GM12875 (cell line): ENCODE results near the gene MGAT5.

Experiments used
- H3K4me3 ChIP-seq: one replicate; pipeline ENCODE4 v1.5.1; 2011; ENCODE audit warnings: low read depth, low read length, control low read depth
- TF ChIP-seq, protein P1 (sequence below): IDR thresholded peaks from 2 replicates; pipeline ENCODE4 v1.5.1; 2011; ENCODE audit warnings: low read depth, mild to moderate bottlenecking, control low read depth, inconsistent platforms, low read length, moderate library complexity, borderline replicate concordance; ENCODE audit not compliant: insufficient read depth

MGAT5 gene

DNA sequence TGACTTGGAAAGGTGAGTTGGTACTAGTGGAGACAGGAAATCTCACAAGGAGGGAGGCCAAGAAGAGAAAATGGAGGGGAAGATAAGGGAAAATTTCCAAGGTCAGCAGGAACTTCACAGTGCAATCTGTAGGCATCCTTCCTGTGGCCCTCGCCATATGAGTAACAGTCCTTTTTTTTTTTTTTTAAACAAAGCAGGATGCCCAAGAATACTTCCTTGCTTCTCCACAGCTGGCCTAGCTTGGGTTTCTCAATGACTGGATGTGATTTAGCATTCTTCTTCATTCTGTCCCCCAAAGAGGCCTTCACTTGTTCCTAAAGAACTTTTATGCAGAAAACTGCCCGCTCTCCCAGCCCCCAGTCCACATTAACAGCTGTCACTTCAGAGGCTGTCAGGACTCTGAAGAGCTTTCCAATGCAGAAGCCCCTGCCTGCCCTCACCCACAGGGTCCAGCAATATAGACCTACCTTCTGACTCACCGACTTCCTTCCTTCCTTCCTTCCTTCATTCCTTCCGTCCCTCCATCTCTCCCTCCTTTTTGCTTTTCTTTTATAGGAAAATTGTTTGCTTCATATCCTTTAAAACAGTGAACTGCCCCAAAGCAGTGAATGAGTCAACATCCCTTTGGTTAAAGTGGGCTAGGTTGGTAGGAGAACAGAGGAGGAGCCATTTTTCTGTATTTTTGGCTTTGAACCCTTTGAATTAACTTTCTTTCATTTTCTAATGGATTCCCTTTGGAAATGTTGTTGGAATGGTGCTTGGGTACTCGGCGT, 172.0 kb downstream of the MGAT5 start:
- TF ChIP-seq, protein P1, sequence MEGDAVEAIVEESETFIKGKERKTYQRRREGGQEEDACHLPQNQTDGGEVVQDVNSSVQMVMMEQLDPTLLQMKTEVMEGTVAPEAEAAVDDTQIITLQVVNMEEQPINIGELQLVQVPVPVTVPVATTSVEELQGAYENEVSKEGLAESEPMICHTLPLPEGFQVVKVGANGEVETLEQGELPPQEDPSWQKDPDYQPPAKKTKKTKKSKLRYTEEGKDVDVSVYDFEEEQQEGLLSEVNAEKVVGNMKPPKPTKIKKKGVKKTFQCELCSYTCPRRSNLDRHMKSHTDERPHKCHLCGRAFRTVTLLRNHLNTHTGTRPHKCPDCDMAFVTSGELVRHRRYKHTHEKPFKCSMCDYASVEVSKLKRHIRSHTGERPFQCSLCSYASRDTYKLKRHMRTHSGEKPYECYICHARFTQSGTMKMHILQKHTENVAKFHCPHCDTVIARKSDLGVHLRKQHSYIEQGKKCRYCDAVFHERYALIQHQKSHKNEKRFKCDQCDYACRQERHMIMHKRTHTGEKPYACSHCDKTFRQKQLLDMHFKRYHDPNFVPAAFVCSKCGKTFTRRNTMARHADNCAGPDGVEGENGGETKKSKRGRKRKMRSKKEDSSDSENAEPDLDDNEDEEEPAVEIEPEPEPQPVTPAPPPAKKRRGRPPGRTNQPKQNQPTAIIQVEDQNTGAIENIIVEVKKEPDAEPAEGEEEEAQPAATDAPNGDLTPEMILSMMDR, result no peak
- no peak overlapping the region for H3K4me3 ChIP-seq

DNA sequence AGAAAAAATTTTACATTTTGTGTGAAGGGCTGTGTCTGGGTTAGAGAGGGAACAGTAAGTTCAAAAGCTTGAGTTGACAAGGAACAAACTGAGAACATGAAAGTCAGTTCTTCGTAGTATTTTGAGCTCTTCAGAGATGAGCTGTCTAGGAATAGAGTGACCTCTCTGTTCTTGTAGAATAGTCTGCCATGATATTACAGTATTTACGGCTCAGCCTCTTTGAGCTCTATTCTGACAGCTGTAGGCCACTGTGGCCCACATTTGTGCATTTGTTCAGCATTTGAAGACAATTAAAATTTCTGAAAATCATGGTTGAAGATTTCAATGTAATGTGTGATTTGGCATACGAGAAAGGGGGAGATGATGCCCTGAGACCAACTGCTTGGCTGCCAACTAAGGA, 172.8 kb downstream of the MGAT5 start:
- H3K4me3 ChIP-seq, result no peak overlapping the region
- TF ChIP-seq, protein P1, result no peak

DNA sequence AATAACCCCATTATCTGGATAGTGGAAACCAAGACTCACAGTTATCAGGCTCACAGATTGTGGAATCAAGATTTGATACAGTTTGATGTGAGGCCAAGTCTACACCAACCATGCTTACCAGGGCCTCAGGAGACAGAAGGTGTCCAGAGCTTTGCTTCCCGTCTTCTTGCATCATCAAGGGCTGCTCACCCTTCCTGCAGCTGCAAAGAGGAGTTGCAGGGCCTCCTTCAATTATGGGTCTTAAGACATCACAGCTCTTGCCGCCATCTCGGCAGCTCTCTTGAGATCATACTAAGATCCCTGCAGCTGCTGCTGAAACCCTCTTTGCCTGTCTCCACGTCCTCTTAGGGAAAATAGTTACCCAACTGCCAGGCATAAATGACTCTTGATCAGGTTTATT, 176.0 kb downstream of the MGAT5 start:
- TF ChIP-seq, protein P1, result no peak

DNA sequence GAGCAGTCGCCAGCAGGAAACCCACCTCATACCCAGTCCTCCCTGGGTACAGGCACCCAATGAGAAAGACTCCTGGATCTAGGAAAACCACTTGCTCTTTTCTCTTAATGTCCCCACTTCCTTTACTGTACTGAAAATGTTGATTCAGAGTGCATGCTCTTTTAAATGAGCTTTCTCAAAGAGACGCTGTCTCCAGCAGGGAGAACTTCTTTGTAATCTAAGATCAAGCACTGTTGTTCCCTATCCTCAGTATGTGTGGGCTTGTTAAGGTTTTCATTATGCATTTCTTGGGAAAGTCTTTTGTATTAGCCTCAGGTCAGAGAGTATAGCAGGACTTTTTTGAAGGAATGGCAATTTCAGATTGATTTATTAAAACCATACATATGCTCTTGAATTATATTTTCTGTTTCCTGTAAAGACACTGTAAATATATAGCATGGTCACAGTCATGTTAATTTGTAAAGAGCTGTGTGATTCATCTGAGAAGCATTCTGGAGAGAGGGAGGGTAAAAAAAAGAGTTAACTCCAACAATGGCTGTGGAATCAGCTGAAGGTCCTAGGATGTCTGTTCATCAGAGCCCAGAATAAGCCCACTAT, 178.1 kb downstream of the MGAT5 start:
- no peak overlapping the region for H3K4me3 ChIP-seq
- TF ChIP-seq, protein P1, result no peak

More for the DNA sequence above, 176.0 kb downstream of the MGAT5 start:
- no peak overlapping the region for H3K4me3 ChIP-seq

DNA sequence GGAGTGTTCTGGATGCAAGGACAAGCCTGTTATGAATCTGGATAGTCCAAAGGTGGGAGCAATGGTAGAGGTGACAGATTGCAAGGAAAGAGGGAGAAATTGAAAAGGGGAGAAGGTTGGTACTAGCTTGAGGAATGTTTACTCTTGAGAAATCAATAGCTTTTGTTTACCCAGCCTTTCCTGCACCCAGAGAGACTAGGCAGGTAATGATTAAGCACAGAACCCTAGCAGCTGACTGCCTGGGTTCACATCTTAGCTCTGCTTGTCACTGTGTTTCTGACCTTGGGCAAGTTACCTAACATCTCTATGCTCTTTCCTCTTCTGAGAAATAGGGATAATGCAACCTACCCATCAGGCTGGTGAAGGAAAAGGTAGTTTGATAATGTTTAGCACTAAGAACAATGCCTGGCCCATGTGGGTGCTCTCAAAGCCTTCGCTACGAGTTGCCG, 178.6 kb downstream of the MGAT5 start:
- H3K4me3 ChIP-seq, result no peak overlapping the region

DNA sequence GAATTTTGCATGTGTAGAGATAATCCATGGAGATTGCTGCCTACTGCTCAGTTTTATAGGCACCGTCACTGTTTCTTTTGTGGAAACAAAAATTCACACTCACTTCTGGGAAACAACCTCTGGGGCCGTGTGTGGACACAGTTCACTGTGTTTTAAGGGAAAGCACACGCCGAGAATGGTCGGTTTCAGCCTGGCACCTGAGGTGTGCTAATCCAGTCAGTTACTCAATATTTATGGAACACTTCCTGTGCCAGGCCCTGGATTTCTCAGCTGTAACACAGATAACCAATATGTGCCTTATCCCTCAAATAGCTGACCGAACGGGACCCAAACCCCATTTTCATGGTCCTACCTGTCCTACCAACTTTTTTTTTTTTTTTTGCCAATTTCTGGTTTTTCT, 179.6 kb downstream of the MGAT5 start:
- no peak overlapping the region for H3K4me3 ChIP-seq
- TF ChIP-seq, protein P1, result no peak

More for the DNA sequence above, 178.6 kb downstream of the MGAT5 start:
- TF ChIP-seq, protein P1, result no peak

DNA sequence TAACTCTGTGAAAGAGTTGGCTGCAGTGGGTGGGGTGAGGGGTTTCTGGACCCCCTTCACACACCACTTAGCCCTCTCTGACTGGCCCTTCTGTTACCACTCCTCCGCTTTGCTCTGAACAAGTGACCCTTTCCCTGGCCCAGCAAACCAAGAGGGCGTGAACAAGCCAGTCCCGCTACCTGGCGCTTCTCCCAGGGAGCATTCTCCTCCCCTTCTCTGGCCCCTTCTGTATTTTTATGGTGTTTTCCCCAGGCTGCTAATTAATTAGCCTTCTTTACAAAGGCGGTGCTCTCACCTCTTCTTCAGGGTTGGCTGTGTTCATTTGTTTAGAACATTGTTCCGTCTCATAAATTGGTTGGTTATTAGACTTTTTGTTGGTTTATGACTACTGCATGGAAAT, 180.1 kb downstream of the MGAT5 start:
- TF ChIP-seq, protein P1, result no peak
- no peak overlapping the region for H3K4me3 ChIP-seq
